ENCODE data around the gene CASP10.
"Not testable (repeated sequence)": the region's sequence is repeated elsewhere in the genome, so short reads cannot be mapped to it uniquely, and the experiment has no call there.

CASP10 gene, protein sequence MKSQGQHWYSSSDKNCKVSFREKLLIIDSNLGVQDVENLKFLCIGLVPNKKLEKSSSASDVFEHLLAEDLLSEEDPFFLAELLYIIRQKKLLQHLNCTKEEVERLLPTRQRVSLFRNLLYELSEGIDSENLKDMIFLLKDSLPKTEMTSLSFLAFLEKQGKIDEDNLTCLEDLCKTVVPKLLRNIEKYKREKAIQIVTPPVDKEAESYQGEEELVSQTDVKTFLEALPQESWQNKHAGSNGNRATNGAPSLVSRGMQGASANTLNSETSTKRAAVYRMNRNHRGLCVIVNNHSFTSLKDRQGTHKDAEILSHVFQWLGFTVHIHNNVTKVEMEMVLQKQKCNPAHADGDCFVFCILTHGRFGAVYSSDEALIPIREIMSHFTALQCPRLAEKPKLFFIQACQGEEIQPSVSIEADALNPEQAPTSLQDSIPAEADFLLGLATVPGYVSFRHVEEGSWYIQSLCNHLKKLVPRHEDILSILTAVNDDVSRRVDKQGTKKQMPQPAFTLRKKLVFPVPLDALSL

GRCh38 chr2:201182650-201183364 is at the start of gene CASP10:
TSS of gene CASP10 (plus strand) at chr2:201183141. CDS start at chr2:201185778, 2,637 bp downstream.
- DNase-seq (ENCODE audit: low read depth) = no peak

GRCh38 chr2:201135386-201135785 is 47.6 kb upstream of the CASP10 start:
- no peak for DNase-seq (ENCODE audit: low read depth)

DNA sequence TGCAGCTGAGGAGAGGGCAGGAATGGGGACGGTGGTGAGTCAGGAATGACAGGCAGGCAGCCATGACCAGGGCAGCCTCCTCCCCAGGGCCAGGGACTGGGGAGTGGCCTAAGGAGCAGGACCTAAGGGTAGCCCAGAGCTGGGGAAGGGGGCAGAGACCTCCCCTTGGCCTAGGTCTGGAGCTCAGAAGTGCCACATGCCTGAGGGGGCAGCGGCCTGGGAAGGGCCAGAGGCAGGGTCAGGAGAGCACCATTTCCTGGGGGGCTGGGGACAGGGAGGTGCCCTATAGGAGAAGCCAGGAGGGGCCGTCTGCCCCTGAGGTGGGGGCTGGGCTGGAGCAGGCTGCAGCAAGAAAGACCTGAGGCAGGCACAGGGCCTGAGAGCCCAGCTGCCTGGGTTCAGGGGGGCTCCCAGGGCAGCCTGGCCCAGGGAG is 46.0 kb upstream of the CASP10 start:
- no peak for DNase-seq (ENCODE audit: low read depth)

- DNase-seq (ENCODE audit: low read depth) = no peak
These were observed 45.2 kb upstream of the CASP10 start for GRCh38 chr2:201137505-201138400.

DNA sequence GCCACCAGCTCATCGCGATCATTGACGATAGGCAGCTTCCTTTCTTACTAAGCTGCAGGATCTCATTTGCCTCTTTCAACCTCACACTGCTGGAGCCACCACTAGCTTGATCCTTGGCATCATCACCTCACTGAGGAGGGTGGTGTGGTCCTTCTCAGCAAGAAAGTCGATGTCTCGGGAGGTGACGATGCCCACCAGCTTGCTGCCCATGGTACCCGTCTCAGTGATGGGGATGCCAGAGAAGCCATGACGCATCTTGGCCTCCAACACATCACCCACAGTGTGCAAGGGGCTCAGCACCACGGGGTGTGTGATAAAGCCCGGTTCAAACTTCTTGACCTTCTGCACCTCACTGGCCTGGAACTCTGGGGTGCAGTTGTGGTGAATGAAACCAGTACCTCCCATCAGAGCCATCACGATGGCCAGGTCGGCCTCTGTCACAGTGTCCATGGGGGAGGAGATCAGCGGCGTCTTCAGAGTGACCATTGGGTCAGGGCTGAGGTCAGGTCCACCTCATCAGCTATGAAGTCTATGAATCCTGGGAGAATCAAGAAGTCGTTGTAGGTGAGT is 44.5 kb upstream of the CASP10 start:
- no peak for DNase-seq (ENCODE audit: low read depth)

- not testable (repeated sequence) for DNase-seq (ENCODE audit: low read depth)
These were observed 43.8 kb upstream of the CASP10 start for GRCh38 chr2:201138986-201139781.

GRCh38 chr2:201139836-201140604 is 42.9 kb upstream of the CASP10 start:
- DNase-seq (ENCODE audit: low read depth) = no peak

- DNase-seq (ENCODE audit: low read depth) = no peak
These were observed 38.6 kb upstream of the CASP10 start for GRCh38 chr2:201144101-201145051.

GRCh38 chr2:201148434-201148990 is 34.4 kb upstream of the CASP10 start:
- no peak for DNase-seq (ENCODE audit: low read depth)

DNA sequence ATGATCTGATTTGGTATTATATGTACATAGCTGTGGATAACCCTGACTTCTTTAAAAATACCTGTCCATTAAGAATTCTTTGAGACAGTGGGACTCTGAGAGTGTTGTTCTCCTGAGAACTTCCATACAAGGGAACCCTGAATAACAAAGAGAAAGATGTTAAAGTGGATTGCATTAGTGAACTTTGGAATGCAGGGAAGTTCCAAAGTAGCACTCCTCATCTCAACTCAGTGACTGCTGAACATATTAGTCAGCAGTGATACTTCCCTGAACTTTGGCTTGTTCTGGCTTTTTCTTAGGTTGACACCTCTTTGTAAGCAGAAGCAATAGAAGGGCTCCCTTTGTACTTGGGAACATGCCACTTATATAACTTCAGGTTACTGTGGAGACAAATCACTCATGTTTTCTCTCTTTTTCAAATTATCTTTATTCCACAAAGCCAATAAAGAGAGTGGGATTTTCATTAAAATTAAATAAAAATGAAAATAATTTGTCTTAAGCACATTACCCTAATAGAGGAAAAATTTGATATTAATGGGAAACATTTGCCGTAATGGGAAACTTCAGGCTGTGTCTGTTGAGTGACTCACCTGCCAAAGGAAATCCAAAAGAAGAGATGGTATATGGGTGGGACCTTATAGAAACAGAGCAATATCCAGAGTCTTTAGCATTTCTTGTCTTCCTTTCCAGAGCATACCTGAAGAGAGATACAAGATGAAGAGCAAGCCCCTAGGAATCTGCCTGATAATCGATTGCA is 33.7 kb upstream of the CASP10 start:
- no peak for DNase-seq (ENCODE audit: low read depth)

- DNase-seq (ENCODE audit: low read depth) = not testable (repeated sequence)
These were observed 33.1 kb upstream of the CASP10 start for GRCh38 chr2:201149821-201150165.

DNA sequence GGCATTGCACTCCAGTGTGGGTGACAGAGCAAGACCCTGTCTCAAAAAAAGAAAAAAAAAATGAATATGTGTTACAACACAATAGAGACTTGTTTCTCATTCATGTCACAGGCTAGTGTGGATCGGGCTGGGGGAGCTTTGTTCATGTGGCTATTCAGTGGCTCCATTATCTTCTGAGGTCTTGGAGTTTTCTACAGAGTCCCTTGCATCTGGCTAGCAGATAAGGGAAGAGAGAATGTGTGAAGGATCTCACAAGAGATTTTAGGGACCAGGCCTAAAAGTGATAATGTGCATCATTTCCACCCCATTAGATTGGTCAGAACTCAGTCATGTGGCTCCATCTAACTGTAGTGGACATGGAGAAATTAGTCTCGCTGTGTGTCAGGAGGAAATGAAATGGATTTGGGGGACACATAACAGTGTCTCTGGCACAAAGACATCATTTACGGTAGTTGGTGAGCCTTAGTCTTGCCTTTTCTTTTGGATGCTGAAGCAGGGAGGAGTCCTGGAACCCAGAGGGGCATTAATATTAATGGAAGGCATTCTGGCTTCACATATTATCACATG is 32.4 kb upstream of the CASP10 start:
- no peak for DNase-seq (ENCODE audit: low read depth)

- no peak for DNase-seq (ENCODE audit: low read depth)
These were observed 31.6 kb upstream of the CASP10 start for GRCh38 chr2:201151127-201151981.

DNA sequence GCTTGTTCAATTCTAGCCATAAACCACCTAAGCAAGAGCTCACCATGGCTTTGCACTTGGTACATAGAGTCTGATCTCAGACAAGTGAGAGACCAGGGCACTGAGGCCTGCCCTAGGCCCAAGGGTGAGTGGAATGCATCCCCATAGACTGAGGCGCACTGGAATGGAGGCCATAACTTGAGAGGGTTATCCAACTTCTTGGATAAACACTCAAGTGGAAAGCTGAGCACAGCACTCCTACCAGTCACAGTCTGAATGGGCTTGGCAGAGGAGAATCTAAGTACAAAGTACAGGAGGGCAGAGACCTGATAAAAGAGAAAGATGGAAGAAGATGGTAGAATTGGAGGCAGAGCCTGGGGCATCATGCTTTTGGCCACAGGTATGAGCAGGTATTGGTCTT is 30.4 kb upstream of the CASP10 start:
- no peak for DNase-seq (ENCODE audit: low read depth)

GRCh38 chr2:201152999-201153815 is 29.7 kb upstream of the CASP10 start:
- DNase-seq (ENCODE audit: low read depth) = no peak
